WTC11 (cell line): Measurements from ENCODE around the gene ZNF598. TPM values are rescaled to one million over a fixed set of nuclear protein-coding genes. Genes with fewer than 3 reads are reported as not detected.
A peak's percentile ranks its signal among the peaks of the same experiment; 100 is the strongest.

Experiments
- ATAC-seq: fragments of 200-7000 bp; cut with Tn5 transposase; 2 replicates; pipeline ENCODE4 v1.10.0; 2021; ENCODE audit warnings: mild to moderate bottlenecking, moderate library complexity
- CTCF ChIA-PET: fragments of 300-600 bp; sonication (Branson Sonifier 250); formaldehyde crosslinking; loops from one replicate; lab custom pipeline; 2021; ENCODE audit warnings: antibody characterized with exemption; lab: Charles Lee
- POLR2A ChIA-PET: fragments of 350-600 bp; sonication (Branson Sonifier 250); formaldehyde crosslinking; loops from one replicate; lab custom pipeline; 2021; ENCODE audit warnings: antibody characterized with exemption; lab: Charles Lee
- DNase-seq: peaks from one replicate; pipeline ENCODE4 v3.0.0; 2021; ENCODE audit warnings: low spot score
- H3K27ac Mint-ChIP-seq: 2 replicates; pipeline ENCODE4 v1.8.0; 2021; ENCODE audit warnings: mixed read lengths
- H3K27me3 Mint-ChIP-seq: 2 replicates; pipeline ENCODE4 v1.8.0; 2021; ENCODE audit warnings: low read depth, mild to moderate bottlenecking, moderate library complexity, mixed read lengths
- H3K36me3 Mint-ChIP-seq: 2 replicates; pipeline ENCODE4 v1.8.0; 2021; ENCODE audit warnings: mixed read lengths
- H3K4me1 Mint-ChIP-seq: 2 replicates; pipeline ENCODE4 v1.8.0; 2022; ENCODE audit warnings: mixed read lengths
- H3K4me3 Mint-ChIP-seq: 2 replicates; pipeline ENCODE4 v1.8.0; 2021; ENCODE audit warnings: mild to moderate bottlenecking, moderate library complexity, mixed read lengths
- H3K9me3 Mint-ChIP-seq: 2 replicates; pipeline ENCODE4 v1.8.0; 2021; ENCODE audit warnings: mixed read lengths
- AR ChIP-seq: fragments of 250-450 bp; sonication (Bioruptor Pico); IDR thresholded peaks from 2 replicates; pipeline ENCODE4 v1.9.0; 2021; ENCODE audit warnings: mild to moderate bottlenecking
- ATF6 ChIP-seq: sonication (generic); formaldehyde crosslinking; IDR thresholded peaks from 2 replicates; pipeline ENCODE4 v1.8.1; 2023; ENCODE audit warnings: mild to moderate bottlenecking, missing genetic modification reagents
- CBFB ChIP-seq: sonication (generic); formaldehyde crosslinking; IDR thresholded peaks from 2 replicates; pipeline ENCODE4 v1.8.1; 2022; ENCODE audit warnings: mild to moderate bottlenecking, low read depth, missing genetic modification reagents
- ETV6 ChIP-seq: sonication (generic); formaldehyde crosslinking; IDR thresholded peaks from 2 replicates; pipeline ENCODE4 v1.8.1; 2022; ENCODE audit warnings: mild to moderate bottlenecking, missing genetic modification reagents
- FOXP1 ChIP-seq: sonication (generic); formaldehyde crosslinking; IDR thresholded peaks from 2 replicates; pipeline ENCODE4 v1.8.0; 2022; ENCODE audit warnings: missing genetic modification reagents, mild to moderate bottlenecking, moderate library complexity, borderline replicate concordance
- KAT7 ChIP-seq: sonication (generic); formaldehyde crosslinking; IDR thresholded peaks from 2 replicates; pipeline ENCODE4 v1.8.1; 2023; ENCODE audit warnings: missing genetic modification reagents, mild to moderate bottlenecking, borderline replicate concordance
- MYBL2 ChIP-seq: sonication (generic); formaldehyde crosslinking; IDR thresholded peaks from 2 replicates; pipeline ENCODE4 v1.8.1; 2023; ENCODE audit warnings: mild to moderate bottlenecking, moderate library complexity, missing genetic modification reagents
- SP1 ChIP-seq: sonication (generic); formaldehyde crosslinking; conservative IDR thresholded peaks from 2 replicates; pipeline ENCODE4 v1.8.1; 2022; ENCODE audit warnings: missing genetic modification reagents
- STAT6 ChIP-seq: sonication (generic); formaldehyde crosslinking; conservative IDR thresholded peaks from 2 replicates; pipeline ENCODE4 v1.8.1; 2023; ENCODE audit warnings: mild to moderate bottlenecking, low read depth, missing genetic modification reagents, moderate library complexity
- TP53 ChIP-seq: sonication (generic); formaldehyde crosslinking; IDR thresholded peaks from 2 replicates; pipeline ENCODE4 v1.8.1; 2023; ENCODE audit warnings: mild to moderate bottlenecking, missing genetic modification reagents
- ZNF281 ChIP-seq: sonication (generic); formaldehyde crosslinking; IDR thresholded peaks from 2 replicates; pipeline ENCODE4 v1.8.0; 2023; ENCODE audit warnings: mild to moderate bottlenecking, missing genetic modification reagents
- total RNA-seq: library from RNA; stranded (reverse); gene quantifications from 3 replicates; pipeline ENCODE4 v1.2.3, GENCODE V29; 2021
- TF ChIP-seq, protein P1 (sequence below): fragments of 200-600 bp; IDR thresholded peaks from 2 replicates; pipeline ENCODE4 v1.8.0; 2022; ENCODE audit warnings: antibody characterized with exemption
- TF ChIP-seq, protein P2 (sequence below): sonication (generic); formaldehyde crosslinking; IDR thresholded peaks from 2 replicates; pipeline ENCODE4 v1.8.1; 2023; ENCODE audit warnings: mild to moderate bottlenecking, moderate library complexity, missing genetic modification reagents
- TF ChIP-seq, protein P3 (sequence below): sonication (generic); formaldehyde crosslinking; IDR thresholded peaks from 2 replicates; pipeline ENCODE4 v1.8.1; 2023; ENCODE audit warnings: mild to moderate bottlenecking, missing genetic modification reagents, moderate library complexity

The ZNF598 gene
- total RNA-seq, 1 experiment from 2014 or later = 66.4 TPM

- TF ChIP-seq, protein P1, sequence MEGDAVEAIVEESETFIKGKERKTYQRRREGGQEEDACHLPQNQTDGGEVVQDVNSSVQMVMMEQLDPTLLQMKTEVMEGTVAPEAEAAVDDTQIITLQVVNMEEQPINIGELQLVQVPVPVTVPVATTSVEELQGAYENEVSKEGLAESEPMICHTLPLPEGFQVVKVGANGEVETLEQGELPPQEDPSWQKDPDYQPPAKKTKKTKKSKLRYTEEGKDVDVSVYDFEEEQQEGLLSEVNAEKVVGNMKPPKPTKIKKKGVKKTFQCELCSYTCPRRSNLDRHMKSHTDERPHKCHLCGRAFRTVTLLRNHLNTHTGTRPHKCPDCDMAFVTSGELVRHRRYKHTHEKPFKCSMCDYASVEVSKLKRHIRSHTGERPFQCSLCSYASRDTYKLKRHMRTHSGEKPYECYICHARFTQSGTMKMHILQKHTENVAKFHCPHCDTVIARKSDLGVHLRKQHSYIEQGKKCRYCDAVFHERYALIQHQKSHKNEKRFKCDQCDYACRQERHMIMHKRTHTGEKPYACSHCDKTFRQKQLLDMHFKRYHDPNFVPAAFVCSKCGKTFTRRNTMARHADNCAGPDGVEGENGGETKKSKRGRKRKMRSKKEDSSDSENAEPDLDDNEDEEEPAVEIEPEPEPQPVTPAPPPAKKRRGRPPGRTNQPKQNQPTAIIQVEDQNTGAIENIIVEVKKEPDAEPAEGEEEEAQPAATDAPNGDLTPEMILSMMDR = no peak
- TF ChIP-seq ATF6 (CRISPR knock-in tag) (no peak), AR (CRISPR knock-in tag) (no peak), FOXP1 (CRISPR knock-in tag) (0 out of 2 replicates have a peak, but pooled peaks have one; percentile 26), KAT7 (0 out of 2 replicates have a peak, but pooled peaks have one; percentile 60), SP1 (CRISPR knock-in tag) (peak; percentile 35; the same call in 1 of the 2 replicates), ETV6 (0 out of 2 replicates have a peak, but pooled peaks have one; percentile 65), TP53 (CRISPR knock-in tag) (peak; percentile 94), STAT6 (CRISPR knock-in tag) (peak; percentile 81; the same call in 1 of the 2 replicates), CBFB (CRISPR knock-in tag) (peak; percentile 81; the same call in 1 of the 2 replicates)
- TF ChIP-seq, protein P2, sequence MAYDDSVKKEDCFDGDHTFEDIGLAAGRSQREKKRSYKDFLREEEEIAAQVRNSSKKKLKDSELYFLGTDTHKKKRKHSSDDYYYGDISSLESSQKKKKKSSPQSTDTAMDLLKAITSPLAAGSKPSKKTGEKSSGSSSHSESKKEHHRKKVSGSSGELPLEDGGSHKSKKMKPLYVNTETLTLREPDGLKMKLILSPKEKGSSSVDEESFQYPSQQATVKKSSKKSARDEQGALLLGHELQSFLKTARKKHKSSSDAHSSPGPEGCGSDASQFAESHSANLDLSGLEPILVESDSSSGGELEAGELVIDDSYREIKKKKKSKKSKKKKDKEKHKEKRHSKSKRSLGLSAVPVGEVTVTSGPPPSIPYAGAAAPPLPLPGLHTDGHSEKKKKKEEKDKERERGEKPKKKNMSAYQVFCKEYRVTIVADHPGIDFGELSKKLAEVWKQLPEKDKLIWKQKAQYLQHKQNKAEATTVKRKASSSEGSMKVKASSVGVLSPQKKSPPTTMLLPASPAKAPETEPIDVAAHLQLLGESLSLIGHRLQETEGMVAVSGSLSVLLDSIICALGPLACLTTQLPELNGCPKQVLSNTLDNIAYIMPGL (CRISPR knock-in tag) = peak; percentile 8; the same call in 1 of the 2 replicates
These were observed 30.2 kb downstream of the ZNF598 start (continued) for GRCh38 chr16:1979271-1980029.

DNA sequence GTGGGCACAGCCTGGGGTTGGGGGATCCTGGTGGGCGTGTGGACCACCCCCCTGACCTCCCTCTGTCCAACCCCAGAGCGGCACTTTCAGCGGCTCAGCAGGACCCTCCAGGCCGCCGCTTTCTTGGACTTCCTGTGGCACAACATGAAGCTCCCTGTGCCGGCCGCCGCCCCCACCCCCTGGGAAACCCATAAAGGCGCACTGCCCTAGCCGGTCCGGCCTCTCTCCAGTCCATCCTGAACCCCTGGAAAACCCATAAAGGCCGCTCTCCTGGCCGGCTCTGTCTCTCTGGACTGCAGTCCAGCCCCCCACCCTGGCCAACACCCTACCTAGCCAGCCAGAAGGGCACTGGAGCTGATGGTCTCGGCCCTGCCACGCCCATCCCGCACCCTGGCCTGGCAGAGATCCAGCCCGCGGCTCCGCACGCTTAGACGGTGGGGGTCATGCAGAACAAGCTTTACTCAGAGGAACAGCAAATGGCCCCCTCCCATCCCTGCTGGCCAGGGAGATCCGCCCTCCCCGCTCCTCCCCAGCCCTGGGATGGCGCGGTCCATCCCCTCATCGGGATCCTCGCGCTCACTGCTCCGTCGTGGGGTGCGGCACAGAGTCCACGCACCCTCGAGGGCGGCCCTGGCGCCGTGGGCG lies 31.0 kb downstream of the ZNF598 start:
- POLR2A ChIA-PET = interaction anchor here (1.1 to 1.6 kb wide), 3 partner anchors 13 to 35 kb away, joined by 3 to 7 read pairs (median 3); partner anchors contain the start of genes MSRB1 and RPS2
- H3K9me3 Mint-ChIP-seq = no peaks in the 10 kb centered on the region
- H3K27me3 Mint-ChIP-seq = peaks cover 39% of the 10 kb centered on the region
- DNase-seq (peak; percentile 45), ATAC-seq (peak; percentile 4)
- H3K4me1 Mint-ChIP-seq = peaks cover 19% of the 10 kb centered on the region
- peaks cover 10% of the 10 kb centered on the region for H3K36me3 Mint-ChIP-seq
- peak overlapping the region; percentile 42 for H3K4me3 Mint-ChIP-seq
- CTCF ChIA-PET = interaction anchor here (1.1 to 4.4 kb wide), 6 partner anchors 14 to 196 kb away, joined by 3 to 19 read pairs (median 4); partner anchors contain the start of genes NUBP2, SPSB3 and TRAF7
- H3K27ac Mint-ChIP-seq = no peak overlapping the region
- TF ChIP-seq MYBL2 (CRISPR knock-in tag) = 0 out of 2 replicates have a peak, but pooled peaks have one; percentile 2
- TF ChIP-seq ZNF281 = peak; percentile 13; the same call in 1 of the 2 replicates
- TF ChIP-seq, protein P1 = no peak
- no peak for TF ChIP-seq ETV6
- TF ChIP-seq, protein P3, sequence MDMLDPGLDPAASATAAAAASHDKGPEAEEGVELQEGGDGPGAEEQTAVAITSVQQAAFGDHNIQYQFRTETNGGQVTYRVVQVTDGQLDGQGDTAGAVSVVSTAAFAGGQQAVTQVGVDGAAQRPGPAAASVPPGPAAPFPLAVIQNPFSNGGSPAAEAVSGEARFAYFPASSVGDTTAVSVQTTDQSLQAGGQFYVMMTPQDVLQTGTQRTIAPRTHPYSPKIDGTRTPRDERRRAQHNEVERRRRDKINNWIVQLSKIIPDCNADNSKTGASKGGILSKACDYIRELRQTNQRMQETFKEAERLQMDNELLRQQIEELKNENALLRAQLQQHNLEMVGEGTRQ (CRISPR knock-in tag) = no peak
